Breast epithelium (tissue), 3 donors: Measurements from ENCODE around the gene C11orf58.

Experiments used
- CTCF ChIP-seq, 3 donors: fragments of 450-650 bp; IDR thresholded peaks; one replicate each; pipeline ENCODE4 v1.5.1; 2016 to 2017; ENCODE audit warnings: antibody characterized with exemption in 3 of 3, mild to moderate bottlenecking in 3 of 3, moderate library complexity in 3 of 3
- POLR2A ChIP-seq: fragments of 450-650 bp; IDR thresholded peaks from one replicate; pipeline ENCODE4 v1.6.1; 2016; ENCODE audit warnings: antibody characterized with exemption, mild to moderate bottlenecking, moderate library complexity
- POLR2AphosphoS5 ChIP-seq, 3 donors: sonication (generic); formaldehyde crosslinking; IDR thresholded peaks; one replicate each; pipeline ENCODE4 v1.6.1; 2017; ENCODE audit warnings: antibody characterized with exemption in 3 of 3

GRCh38 chr11:16807306-16807705, 68.9 kb downstream of the C11orf58 start:
- TF ChIP-seq POLR2A (no peak), CTCF (IDR thresholded peaks at IDR 0.05) (no peak), POLR2AphosphoS5 (IDR thresholded peaks at IDR 0.05) (no peak)
